ENCODE results near the gene SOX8. TPM values are rescaled to one million over a fixed set of nuclear protein-coding genes. Genes with fewer than 3 reads are reported as not detected.

The SOX8 gene
- total RNA-seq, 6 experiments from 2014 or later, result 0.05 to 0.07 TPM; not detected in 4

DNA sequence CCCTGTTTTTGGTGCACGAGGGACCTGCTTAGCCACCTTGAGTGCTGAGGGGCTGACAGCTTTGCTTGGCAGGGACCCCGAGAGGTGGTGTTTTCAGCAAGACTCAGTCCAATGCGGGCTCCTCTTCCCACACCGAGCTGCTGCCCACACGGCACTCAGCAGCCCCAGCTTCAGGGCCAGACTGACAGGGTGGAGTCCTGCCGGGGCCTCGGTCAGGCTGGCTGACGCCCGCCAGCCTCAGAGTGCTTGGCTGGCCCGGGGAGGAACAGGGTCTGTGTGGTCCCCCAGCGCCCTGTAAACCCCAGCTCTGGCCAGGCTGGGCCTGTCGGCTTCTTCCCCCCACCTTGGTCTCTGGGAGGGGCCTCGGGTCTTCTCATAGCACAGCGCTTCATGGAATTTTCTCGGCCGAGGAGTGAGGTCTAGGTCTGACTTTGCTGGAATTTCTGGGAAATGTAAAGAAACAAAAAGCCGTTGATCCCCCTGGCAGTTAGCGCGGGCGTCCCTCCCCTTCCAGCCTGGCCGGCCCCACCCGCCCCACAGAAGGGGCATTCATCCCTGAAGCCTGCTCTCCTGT lies 2.6 kb downstream of the SOX8 start:
- no peaks in the 10 kb centered on the region for H3K4me1 Mint-ChIP-seq (ENCODE audit: low read depth)
- no peak overlapping the region for H3K27ac Mint-ChIP-seq
- no peaks in the 10 kb centered on the region for H3K36me3 Mint-ChIP-seq (ENCODE audit: low read depth)
- no peak for DNase-seq
- TF ChIP-seq, protein P1, sequence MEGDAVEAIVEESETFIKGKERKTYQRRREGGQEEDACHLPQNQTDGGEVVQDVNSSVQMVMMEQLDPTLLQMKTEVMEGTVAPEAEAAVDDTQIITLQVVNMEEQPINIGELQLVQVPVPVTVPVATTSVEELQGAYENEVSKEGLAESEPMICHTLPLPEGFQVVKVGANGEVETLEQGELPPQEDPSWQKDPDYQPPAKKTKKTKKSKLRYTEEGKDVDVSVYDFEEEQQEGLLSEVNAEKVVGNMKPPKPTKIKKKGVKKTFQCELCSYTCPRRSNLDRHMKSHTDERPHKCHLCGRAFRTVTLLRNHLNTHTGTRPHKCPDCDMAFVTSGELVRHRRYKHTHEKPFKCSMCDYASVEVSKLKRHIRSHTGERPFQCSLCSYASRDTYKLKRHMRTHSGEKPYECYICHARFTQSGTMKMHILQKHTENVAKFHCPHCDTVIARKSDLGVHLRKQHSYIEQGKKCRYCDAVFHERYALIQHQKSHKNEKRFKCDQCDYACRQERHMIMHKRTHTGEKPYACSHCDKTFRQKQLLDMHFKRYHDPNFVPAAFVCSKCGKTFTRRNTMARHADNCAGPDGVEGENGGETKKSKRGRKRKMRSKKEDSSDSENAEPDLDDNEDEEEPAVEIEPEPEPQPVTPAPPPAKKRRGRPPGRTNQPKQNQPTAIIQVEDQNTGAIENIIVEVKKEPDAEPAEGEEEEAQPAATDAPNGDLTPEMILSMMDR (IDR thresholded peaks at IDR 0.05), result no peak
- no peak overlapping the region for H3K4me3 Mint-ChIP-seq
- peaks cover 14% of the 10 kb centered on the region for H3K27me3 Mint-ChIP-seq (ENCODE audit: insufficient read depth)
- no peaks in the 10 kb centered on the region for H3K9me3 Mint-ChIP-seq

DNA sequence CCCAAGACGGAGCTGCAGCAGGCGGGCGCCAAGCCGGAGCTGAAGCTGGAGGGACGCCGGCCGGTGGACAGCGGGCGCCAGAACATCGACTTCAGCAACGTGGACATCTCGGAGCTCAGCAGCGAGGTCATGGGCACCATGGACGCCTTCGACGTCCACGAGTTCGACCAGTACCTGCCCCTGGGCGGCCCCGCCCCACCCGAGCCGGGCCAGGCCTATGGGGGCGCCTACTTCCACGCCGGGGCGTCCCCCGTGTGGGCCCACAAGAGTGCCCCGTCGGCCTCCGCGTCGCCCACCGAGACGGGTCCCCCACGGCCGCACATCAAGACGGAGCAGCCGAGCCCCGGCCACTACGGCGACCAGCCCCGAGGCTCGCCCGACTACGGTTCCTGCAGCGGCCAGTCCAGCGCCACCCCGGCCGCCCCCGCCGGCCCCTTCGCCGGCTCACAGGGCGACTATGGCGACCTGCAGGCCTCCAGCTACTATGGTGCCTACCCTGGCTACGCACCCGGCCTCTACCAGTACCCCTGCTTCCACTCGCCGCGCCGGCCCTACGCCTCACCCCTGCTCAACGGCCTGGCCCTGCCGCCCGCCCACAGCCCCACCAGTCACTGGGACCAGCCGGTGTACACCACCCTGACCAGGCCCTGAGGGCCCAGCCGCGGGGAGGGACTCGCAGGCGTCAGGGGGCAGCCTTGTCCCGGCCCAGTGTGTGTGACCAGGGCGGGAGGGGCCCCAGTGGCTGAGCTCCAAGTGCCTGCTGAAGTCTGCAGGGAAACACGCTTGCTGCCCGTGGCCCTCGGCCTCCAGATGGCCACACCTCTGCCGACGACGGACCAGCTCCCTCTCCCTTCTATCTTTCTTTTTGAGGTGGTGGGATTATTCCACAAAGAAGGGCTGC lies 3.4 kb downstream of the SOX8 start:
- no peaks in the 10 kb centered on the region for H3K36me3 Mint-ChIP-seq (ENCODE audit: low read depth)
- no peak overlapping the region for H3K27ac Mint-ChIP-seq
- no peaks in the 10 kb centered on the region for H3K9me3 Mint-ChIP-seq
- no peak overlapping the region for H3K4me3 Mint-ChIP-seq
- peaks cover 14% of the 10 kb centered on the region for H3K27me3 Mint-ChIP-seq (ENCODE audit: insufficient read depth)
- no peak for DNase-seq
- TF ChIP-seq, protein P1 (IDR thresholded peaks at IDR 0.05), result no peak
- H3K4me1 Mint-ChIP-seq (ENCODE audit: low read depth), result no peaks in the 10 kb centered on the region

DNA sequence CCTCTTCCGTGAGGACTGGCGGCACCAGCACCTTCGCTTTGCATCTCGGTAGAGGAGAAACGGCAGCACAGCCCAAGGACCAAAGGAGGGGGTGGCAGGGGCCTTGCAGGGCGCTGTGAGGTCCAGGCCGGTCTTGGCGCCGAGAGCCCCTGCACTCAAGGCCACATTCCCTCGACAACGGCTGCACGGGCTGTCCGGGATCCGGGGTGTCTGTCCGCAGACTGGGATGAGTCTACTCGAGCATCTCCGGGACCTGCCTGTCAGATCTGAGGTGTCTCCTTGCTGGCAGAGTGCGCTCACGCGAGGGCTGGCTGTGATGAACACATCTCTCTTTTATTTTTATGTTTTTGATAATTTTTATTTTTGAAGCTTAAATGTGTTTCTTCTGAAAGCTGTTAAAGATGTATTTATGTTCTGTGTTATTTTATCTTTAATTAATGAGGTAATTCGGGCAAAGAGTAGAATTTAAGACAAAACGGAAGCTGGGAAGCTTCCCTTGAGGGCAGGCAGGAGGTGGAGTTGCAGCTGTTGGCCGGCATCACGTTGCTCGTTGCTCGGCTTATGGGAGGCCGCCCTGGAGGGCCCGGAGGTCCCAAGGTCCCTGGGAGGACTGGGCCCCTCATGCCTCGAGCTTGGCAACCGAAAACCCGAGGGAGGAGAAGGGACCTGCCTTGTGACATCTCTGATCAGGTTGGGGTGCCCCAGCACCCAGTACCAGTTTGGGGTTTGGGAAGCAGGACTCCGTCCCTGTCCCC lies 4.3 kb downstream of the SOX8 start:
- DNase-seq, result no peak
- TF ChIP-seq, protein P1 (IDR thresholded peaks at IDR 0.05), result no peak
- no peak overlapping the region for H3K4me3 Mint-ChIP-seq
- peaks cover 14% of the 10 kb centered on the region for H3K27me3 Mint-ChIP-seq (ENCODE audit: insufficient read depth)
- H3K9me3 Mint-ChIP-seq, result no peaks in the 10 kb centered on the region
- no peaks in the 10 kb centered on the region for H3K4me1 Mint-ChIP-seq (ENCODE audit: low read depth)
- H3K27ac Mint-ChIP-seq, result no peak overlapping the region
- H3K36me3 Mint-ChIP-seq (ENCODE audit: low read depth), result no peaks in the 10 kb centered on the region

DNA sequence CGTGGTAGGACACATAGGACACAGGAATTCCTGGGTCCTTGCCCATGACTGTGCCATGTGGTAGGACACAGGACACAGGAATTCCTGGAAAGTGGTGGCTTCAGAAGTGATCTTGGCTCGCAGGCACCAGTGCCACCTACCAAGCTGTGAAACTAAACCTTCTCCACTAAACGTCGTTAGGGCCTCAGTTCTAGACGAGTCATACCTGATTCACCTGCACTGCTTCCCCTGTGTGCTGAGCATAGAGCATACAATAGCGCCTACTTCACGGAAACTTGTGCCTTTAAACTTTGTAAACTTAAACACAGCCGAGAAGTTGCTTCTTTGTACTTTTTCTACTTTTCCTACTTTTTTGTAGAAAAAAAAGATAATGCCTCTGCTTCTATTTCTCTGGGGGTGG lies 4.8 kb downstream of the SOX8 start:
- TF ChIP-seq, protein P1 (IDR thresholded peaks at IDR 0.05), result no peak
- no peaks in the 10 kb centered on the region for H3K9me3 Mint-ChIP-seq
- H3K27ac Mint-ChIP-seq, result no peak overlapping the region
- H3K4me3 Mint-ChIP-seq, result no peak overlapping the region
- no peaks in the 10 kb centered on the region for H3K4me1 Mint-ChIP-seq (ENCODE audit: low read depth)
- H3K36me3 Mint-ChIP-seq (ENCODE audit: low read depth), result no peaks in the 10 kb centered on the region
- peaks cover 14% of the 10 kb centered on the region for H3K27me3 Mint-ChIP-seq (ENCODE audit: insufficient read depth)
- DNase-seq, result no peak

DNA sequence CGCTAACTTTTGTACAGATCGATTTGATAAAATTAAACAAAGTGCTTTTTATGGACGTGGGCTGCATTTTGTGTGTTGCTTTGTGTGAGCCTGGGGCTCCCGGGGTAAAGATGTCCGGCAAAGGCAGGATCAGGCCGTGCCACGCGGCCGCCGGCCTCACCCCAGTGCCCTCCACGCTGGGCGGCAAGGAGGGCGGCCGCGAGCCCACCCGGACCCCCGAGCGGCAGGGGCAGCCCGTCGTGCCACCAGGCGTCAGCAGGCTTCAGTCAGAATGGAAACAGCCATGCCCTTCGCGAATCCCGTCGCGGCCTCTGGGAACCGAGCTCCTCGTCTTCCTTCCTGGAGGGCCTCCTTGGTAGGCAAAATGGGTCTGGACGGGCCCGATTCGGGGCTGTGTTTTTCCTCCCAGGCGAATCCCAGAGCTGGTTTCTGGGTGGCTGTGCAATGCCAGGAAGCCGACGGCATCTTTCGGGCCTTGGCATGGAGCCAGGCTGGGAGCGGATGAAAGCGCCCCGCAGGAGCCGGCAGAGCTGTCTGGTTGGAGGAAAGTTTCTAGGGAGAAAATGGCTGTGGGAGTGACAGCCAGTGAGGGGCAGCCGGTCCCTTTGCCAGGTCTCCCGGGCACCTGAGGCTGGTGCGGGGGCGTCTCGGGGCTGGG lies 5.5 kb downstream of the SOX8 start:
- Mint-ChIP-seq H3K27me3 (ENCODE audit: insufficient read depth) (peaks cover 15% of the 10 kb centered on the region), H3K4me1 (ENCODE audit: low read depth) (no peaks in the 10 kb centered on the region), H3K9me3 (no peaks in the 10 kb centered on the region), H3K27ac (no peak overlapping the region), H3K4me3 (no peak overlapping the region), H3K36me3 (ENCODE audit: low read depth) (no peaks in the 10 kb centered on the region)
- DNase-seq, result no peak
- TF ChIP-seq, protein P1 (IDR thresholded peaks at IDR 0.05), result no peak

Data from HFFc6 (cell line).